ENCODE results near the gene MAP3K2.
A peak's percentile ranks its signal among the peaks of the same experiment; 100 is the strongest.

The MAP3K2 gene

GRCh38 chr2:127407091-127407490 lies 19.3 kb upstream of the MAP3K2 start:
- no peak for DNase-seq

- DNase-seq, result no peak
Measured at GRCh38 chr2:127406454-127406853, 18.7 kb upstream of the MAP3K2 start.

GRCh38 chr2:127405255-127405610 lies 17.5 kb upstream of the MAP3K2 start:
- no peak for DNase-seq

- DNase-seq, result no peak
Measured at GRCh38 chr2:127404466-127405254, 16.9 kb upstream of the MAP3K2 start.

GRCh38 chr2:127403460-127403859 lies 15.7 kb upstream of the MAP3K2 start:
- no peak for DNase-seq

GRCh38 chr2:127401757-127402695 lies 14.3 kb upstream of the MAP3K2 start:
- no peak for DNase-seq

GRCh38 chr2:127400897-127401756 lies 13.4 kb upstream of the MAP3K2 start:
- no peak for DNase-seq

GRCh38 chr2:127400533-127400896 lies 12.7 kb upstream of the MAP3K2 start:
- DNase-seq, result no peak

- peak; percentile 41 for DNase-seq
Measured at GRCh38 chr2:127398239-127398590, 10.4 kb upstream of the MAP3K2 start.

GRCh38 chr2:127397568-127398238 lies 9.9 kb upstream of the MAP3K2 start:
- no peak for DNase-seq

- no peak for DNase-seq
Measured at GRCh38 chr2:127394492-127394891, 6.7 kb upstream of the MAP3K2 start.

- DNase-seq, result no peak
Measured at GRCh38 chr2:127392828-127393578, 5.2 kb upstream of the MAP3K2 start.

GRCh38 chr2:127392133-127392827 lies 4.5 kb upstream of the MAP3K2 start:
- no peak for DNase-seq

- no peak for DNase-seq
Measured at GRCh38 chr2:127389778-127390435, 2.1 kb upstream of the MAP3K2 start.

- no peak for DNase-seq
Measured at GRCh38 chr2:127388423-127389164, 819 bp upstream of the MAP3K2 start.

- peak; percentile 74 for DNase-seq
Measured at GRCh38 chr2:127386764-127387654, 766 bp downstream of the MAP3K2 start.

- DNase-seq, result no peak
Measured at GRCh38 chr2:127386246-127386645, 1.5 kb downstream of the MAP3K2 start.

GRCh38 chr2:127384529-127384928 lies 3.2 kb downstream of the MAP3K2 start:
- DNase-seq, result no peak

GRCh38 chr2:127382831-127383230 lies 4.9 kb downstream of the MAP3K2 start:
- no peak for DNase-seq

All from NCI-H2171 treated with DMSO at 0.1 percent for 48 hours (cell line).